OCI-LY7 (cell line): ENCODE data around the gene PIK3AP1. TPM values are rescaled to one million over a fixed set of nuclear protein-coding genes. Genes with fewer than 3 reads are reported as not detected.

ENCODE experiments used
- BruUV-seq: library from RNA; stranded (reverse); fragments of 400-500 nt; replicated peaks from 2 replicates; lab custom pipeline; 2021; lab: Mats Ljungman, UMichigan
- CTCF ChIA-PET: fragments of 300-600 bp; sonication (Branson Sonifier 250); formaldehyde crosslinking; loops from one replicate; lab custom pipeline; 2022; ENCODE audit warnings: antibody characterized with exemption; ENCODE audit not compliant: unreplicated experiment; lab: Charles Lee
- POLR2A ChIA-PET: fragments of 300-600 bp; sonication (Branson Sonifier 250); formaldehyde crosslinking; loops from one replicate; lab custom pipeline; 2022; ENCODE audit warnings: antibody characterized with exemption; lab: Charles Lee
- DNase-seq: peaks from one replicate; pipeline ENCODE4 v3.0.0-alpha.2; 2015; ENCODE audit warnings: low spot score
- H2AFZ ChIP-seq: fragments of 200-600 bp; sonication (generic), shearing (Covaris generic); 2 replicates; pipeline ENCODE4 v1.6.1; 2014; ENCODE audit warnings: mild to moderate bottlenecking, antibody characterized with exemption, low read length, moderate library complexity
- H3K27ac ChIP-seq: fragments of 200-600 bp; sonication (generic); 2 replicates; pipeline ENCODE4 v1.5.1; 2014; ENCODE audit warnings: mixed run types, low read depth, mild to moderate bottlenecking, moderate library complexity, low read length, inconsistent platforms; ENCODE audit not compliant: poor library complexity, severe bottlenecking
- H3K36me3 ChIP-seq: fragments of 200-600 bp; sonication (generic); 2 replicates; pipeline ENCODE4 v1.6.1; 2014; ENCODE audit warnings: mild to moderate bottlenecking, antibody characterized with exemption, low read length, moderate library complexity, mixed read lengths; ENCODE audit not compliant: insufficient read depth
- H3K4me1 ChIP-seq: fragments of 200-600 bp; sonication (generic); 2 replicates; pipeline ENCODE4 v1.5.1; 2014; ENCODE audit warnings: mild to moderate bottlenecking, low read length; ENCODE audit not compliant: insufficient read depth, poor library complexity, severe bottlenecking
- H3K4me2 ChIP-seq: fragments of 200-600 bp; sonication (generic); 2 replicates; pipeline ENCODE4 v1.6.1; 2014; ENCODE audit warnings: mild to moderate bottlenecking, low read length
- H3K4me3 ChIP-seq: fragments of 200-600 bp; sonication (generic); 2 replicates; pipeline ENCODE4 v1.5.1; 2014; ENCODE audit warnings: mild to moderate bottlenecking, low read depth, low read length; ENCODE audit not compliant: poor library complexity, severe bottlenecking
- H3K79me2 ChIP-seq: fragments of 200-600 bp; sonication (generic); 2 replicates; pipeline ENCODE4 v1.6.1; 2016; ENCODE audit warnings: low read depth, mild to moderate bottlenecking, low read length, moderate library complexity, mixed read lengths; ENCODE audit not compliant: insufficient read depth
- H3K9me2 ChIP-seq: fragments of 200-600 bp; sonication (generic); 2 replicates; pipeline ENCODE4 v1.6.1; 2016; ENCODE audit warnings: mild to moderate bottlenecking, low read length, mixed read lengths; ENCODE audit not compliant: insufficient read depth
- H3K9me3 ChIP-seq: fragments of 200-600 bp; sonication (generic); 2 replicates; pipeline ENCODE4 v1.6.1; 2014; ENCODE audit warnings: mild to moderate bottlenecking, mixed run types, low read length, mixed read lengths
- H4K20me1 ChIP-seq: fragments of 200-600 bp; sonication (generic); 2 replicates; pipeline ENCODE4 v1.6.1; 2014; ENCODE audit warnings: mild to moderate bottlenecking, antibody characterized with exemption, low read length, moderate library complexity, mixed read lengths; ENCODE audit not compliant: insufficient read depth
- CTCF ChIP-seq: fragments of 200-600 bp; sonication (generic); conservative IDR thresholded peaks from 2 replicates; pipeline ENCODE4 v1.5.1; 2014; ENCODE audit warnings: mild to moderate bottlenecking, antibody characterized with exemption, low read length, moderate library complexity, mixed read lengths
- EZH2phosphoT487 ChIP-seq: fragments of 200-600 bp; sonication (generic); IDR thresholded peaks from 2 replicates; pipeline ENCODE4 v1.6.1; 2018; ENCODE audit warnings: low read depth, borderline replicate concordance, mild to moderate bottlenecking, mixed run types, antibody characterized with exemption, low read length, moderate library complexity, mixed read lengths
- intact Hi-C: fragments of 100-400 bp; cut with micrococcal nuclease; formaldehyde crosslinking; loops from one replicate; pipeline ENCODE4 v1.10.0; 2022; ENCODE audit not compliant: unreplicated experiment
- total RNA-seq, 2 experiments: library from RNA; depleted of rRNA in 1 of 2; stranded (reverse); fragments of >200 nt in 1 of 2; shearing (Covaris generic) in 1 of 2; gene quantifications; 2 replicates each; pipeline ENCODE4 v1.2.3, GENCODE V29; 2014 to 2022

The PIK3AP1 gene
- total RNA-seq, 2 experiments from 2014 or later: 132 to 140 TPM

- H3K9me2 ChIP-seq: no peaks in the 10 kb centered on the region
- no peaks in the 10 kb centered on the region for H3K79me2 ChIP-seq
- intact Hi-C loops: no loop called here
- H3K36me3 ChIP-seq: peaks cover 97% of the 10 kb centered on the region
- no peaks in the 10 kb centered on the region; the same call in 1 of the 2 replicates for H4K20me1 ChIP-seq
- no peak for DNase-seq
- H3K4me1 ChIP-seq: no peaks in the 10 kb centered on the region
- ChIA-PET CTCF (no interaction called here), POLR2A (interaction anchor here (0.6 to 1.8 kb wide), 4 partner anchors 15 to 658 kb away, joined by 3 to 6 read pairs (median 3); no protein-coding TSS in a partner anchor)
- H3K4me3 ChIP-seq: no peak overlapping the region
- no TSS peak for BruUV-seq
- no peak overlapping the region for H2AFZ ChIP-seq
- no peaks in the 10 kb centered on the region for H3K9me3 ChIP-seq
- H3K4me2 ChIP-seq: no peak overlapping the region
- TF ChIP-seq EZH2phosphoT487 (no peak), CTCF (no peak)
- no peak overlapping the region for H3K27ac ChIP-seq
Observed at GRCh38 chr10:96608262-96608661, 112.1 kb downstream of the PIK3AP1 start.

GRCh38 chr10:96606946-96607345 lies 113.4 kb downstream of the PIK3AP1 start:
- no TSS peak for BruUV-seq
- Histone ChIP-seq H3K4me1 (no peaks in the 10 kb centered on the region), H3K4me3 (no peak overlapping the region), H3K36me3 (peaks cover 100% of the 10 kb centered on the region), H3K9me3 (no peaks in the 10 kb centered on the region), H3K4me2 (no peak overlapping the region), H4K20me1 (no peaks in the 10 kb centered on the region; the same call in 1 of the 2 replicates), H3K79me2 (no peaks in the 10 kb centered on the region), H3K9me2 (no peaks in the 10 kb centered on the region), H2AFZ (no peak overlapping the region), H3K27ac (no peak overlapping the region)
- ChIA-PET POLR2A (no interaction called here), CTCF (no interaction called here)
- no peak for DNase-seq
- intact Hi-C loops: no loop called here
- TF ChIP-seq EZH2phosphoT487 (no peak), CTCF (no peak)

GRCh38 chr10:96606216-96606615 lies 114.1 kb downstream of the PIK3AP1 start:
- Histone ChIP-seq H3K79me2 (no peaks in the 10 kb centered on the region), H3K9me3 (no peaks in the 10 kb centered on the region), H2AFZ (no peak overlapping the region), H3K36me3 (peaks cover 100% of the 10 kb centered on the region), H3K4me3 (no peak overlapping the region), H3K27ac (no peak overlapping the region), H3K4me2 (no peak overlapping the region), H4K20me1 (no peaks in the 10 kb centered on the region; the same call in 1 of the 2 replicates), H3K4me1 (no peaks in the 10 kb centered on the region), H3K9me2 (no peaks in the 10 kb centered on the region)
- TF ChIP-seq CTCF (no peak), EZH2phosphoT487 (no peak)
- BruUV-seq: no TSS peak
- DNase-seq: no peak
- ChIA-PET CTCF (no interaction called here), POLR2A (interaction anchor here (0.6 kb wide), 1 partner anchor 154 kb away, joined by 4 read pairs; no protein-coding TSS in a partner anchor)
- intact Hi-C loops: no loop called here
